ENCODE data around the gene STX19.

DNA sequence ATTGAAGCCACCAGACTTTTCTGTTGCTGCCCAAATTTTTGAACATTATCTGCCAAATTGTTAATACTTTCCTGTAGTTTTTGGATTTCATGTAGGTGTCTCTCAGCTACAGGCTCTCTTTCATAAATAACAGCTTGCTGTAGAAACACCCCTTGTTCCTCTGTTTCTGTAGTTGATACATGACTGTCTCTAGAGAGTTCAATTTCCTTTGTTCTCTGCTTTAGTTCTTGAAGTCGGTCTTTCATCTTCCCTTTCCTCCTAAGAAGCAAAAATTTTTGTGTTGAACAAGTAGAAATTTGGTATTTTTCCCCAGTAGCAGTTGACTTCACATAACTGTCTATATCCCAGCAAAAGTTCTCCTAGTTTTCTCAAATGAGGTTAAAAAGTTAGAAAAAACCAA lies 13.4 kb downstream of the STX19 start:
- TF ChIP-seq, protein P1, sequence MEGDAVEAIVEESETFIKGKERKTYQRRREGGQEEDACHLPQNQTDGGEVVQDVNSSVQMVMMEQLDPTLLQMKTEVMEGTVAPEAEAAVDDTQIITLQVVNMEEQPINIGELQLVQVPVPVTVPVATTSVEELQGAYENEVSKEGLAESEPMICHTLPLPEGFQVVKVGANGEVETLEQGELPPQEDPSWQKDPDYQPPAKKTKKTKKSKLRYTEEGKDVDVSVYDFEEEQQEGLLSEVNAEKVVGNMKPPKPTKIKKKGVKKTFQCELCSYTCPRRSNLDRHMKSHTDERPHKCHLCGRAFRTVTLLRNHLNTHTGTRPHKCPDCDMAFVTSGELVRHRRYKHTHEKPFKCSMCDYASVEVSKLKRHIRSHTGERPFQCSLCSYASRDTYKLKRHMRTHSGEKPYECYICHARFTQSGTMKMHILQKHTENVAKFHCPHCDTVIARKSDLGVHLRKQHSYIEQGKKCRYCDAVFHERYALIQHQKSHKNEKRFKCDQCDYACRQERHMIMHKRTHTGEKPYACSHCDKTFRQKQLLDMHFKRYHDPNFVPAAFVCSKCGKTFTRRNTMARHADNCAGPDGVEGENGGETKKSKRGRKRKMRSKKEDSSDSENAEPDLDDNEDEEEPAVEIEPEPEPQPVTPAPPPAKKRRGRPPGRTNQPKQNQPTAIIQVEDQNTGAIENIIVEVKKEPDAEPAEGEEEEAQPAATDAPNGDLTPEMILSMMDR (IDR thresholded peaks at IDR 0.05) = no peak
- TF ChIP-seq POLR2A (IDR thresholded peaks at IDR 0.05) = no peak
- TF ChIP-seq EP300 (IDR thresholded peaks at IDR 0.05) = no peak
